Nephron progenitor cell (in vitro differentiated cells): Measurements from ENCODE around the gene SLC9A6.

ENCODE experiments used
- DNase-seq: peaks from one replicate; pipeline ENCODE4 v3.0.0; 2021
- H3K27ac Mint-ChIP-seq: 2 replicates; pipeline ENCODE4 v1.8.0; 2021; ENCODE audit warnings: mild to moderate bottlenecking, moderate library complexity, mixed read lengths
- H3K27me3 Mint-ChIP-seq: 2 replicates; pipeline ENCODE4 v1.8.0; 2021; ENCODE audit warnings: mild to moderate bottlenecking, low read depth, mixed read lengths; ENCODE audit not compliant: poor library complexity
- H3K36me3 Mint-ChIP-seq: 2 replicates; pipeline ENCODE4 v1.8.0; 2021; ENCODE audit warnings: low read depth, mixed read lengths
- H3K4me1 Mint-ChIP-seq: 2 replicates; pipeline ENCODE4 v1.8.0; 2021; ENCODE audit warnings: mixed read lengths
- H3K4me3 Mint-ChIP-seq: 2 replicates; pipeline ENCODE4 v1.8.0; 2021; ENCODE audit warnings: mild to moderate bottlenecking, moderate library complexity, mixed read lengths
- H3K9me3 Mint-ChIP-seq: 2 replicates; pipeline ENCODE4 v1.8.0; 2021; ENCODE audit warnings: mild to moderate bottlenecking, moderate library complexity, mixed read lengths
- TF ChIP-seq, protein P1 (sequence below): fragments of 200-600 bp; sonication (generic); IDR thresholded peaks from 2 replicates; pipeline ENCODE4 v1.5.0; 2021; ENCODE audit warnings: antibody characterized with exemption

Gene SLC9A6

GRCh38 chrX:135985157-135985972 lies at the start of gene SLC9A6:
Gene SLC9A6 (plus strand): TSS chrX:135985435. CDS start chrX:135985659, 224 bp downstream.
- H3K4me3 Mint-ChIP-seq = peak within 1 kb of the TSS; percentile 91
- H3K27ac Mint-ChIP-seq = peak within 1 kb of the TSS; percentile 87
- TF ChIP-seq, protein P1, sequence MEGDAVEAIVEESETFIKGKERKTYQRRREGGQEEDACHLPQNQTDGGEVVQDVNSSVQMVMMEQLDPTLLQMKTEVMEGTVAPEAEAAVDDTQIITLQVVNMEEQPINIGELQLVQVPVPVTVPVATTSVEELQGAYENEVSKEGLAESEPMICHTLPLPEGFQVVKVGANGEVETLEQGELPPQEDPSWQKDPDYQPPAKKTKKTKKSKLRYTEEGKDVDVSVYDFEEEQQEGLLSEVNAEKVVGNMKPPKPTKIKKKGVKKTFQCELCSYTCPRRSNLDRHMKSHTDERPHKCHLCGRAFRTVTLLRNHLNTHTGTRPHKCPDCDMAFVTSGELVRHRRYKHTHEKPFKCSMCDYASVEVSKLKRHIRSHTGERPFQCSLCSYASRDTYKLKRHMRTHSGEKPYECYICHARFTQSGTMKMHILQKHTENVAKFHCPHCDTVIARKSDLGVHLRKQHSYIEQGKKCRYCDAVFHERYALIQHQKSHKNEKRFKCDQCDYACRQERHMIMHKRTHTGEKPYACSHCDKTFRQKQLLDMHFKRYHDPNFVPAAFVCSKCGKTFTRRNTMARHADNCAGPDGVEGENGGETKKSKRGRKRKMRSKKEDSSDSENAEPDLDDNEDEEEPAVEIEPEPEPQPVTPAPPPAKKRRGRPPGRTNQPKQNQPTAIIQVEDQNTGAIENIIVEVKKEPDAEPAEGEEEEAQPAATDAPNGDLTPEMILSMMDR = no peak
- DNase-seq = peak; percentile 78
- peaks cover 30% of the 10 kb centered on the region for H3K4me1 Mint-ChIP-seq
- H3K9me3 Mint-ChIP-seq = peaks cover 58% of the 10 kb centered on the region
- no peaks in the 10 kb centered on the region for H3K27me3 Mint-ChIP-seq
- peaks cover 6% of the 10 kb centered on the region for H3K36me3 Mint-ChIP-seq

DNA sequence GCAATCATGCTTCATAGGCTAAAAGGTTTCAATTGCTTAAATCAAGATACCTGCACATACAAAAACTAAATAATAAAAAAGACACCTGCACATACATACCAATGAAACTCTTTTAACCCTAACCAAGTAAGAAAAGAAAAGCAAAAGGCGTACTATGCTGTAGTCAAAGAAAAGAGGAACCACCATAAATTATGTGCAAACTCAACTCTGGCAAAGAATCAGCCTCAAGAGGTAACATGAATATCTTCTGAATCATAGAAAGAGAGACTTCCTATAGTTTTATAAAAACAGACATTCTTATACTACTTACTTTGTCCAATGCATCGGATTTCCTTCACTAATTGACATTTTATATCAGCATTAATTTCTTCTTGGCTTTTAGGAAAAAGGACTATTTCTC lies 40.7 kb upstream of the SLC9A6 start:
- no peak for DNase-seq
- H3K9me3 Mint-ChIP-seq = peaks cover 54% of the 10 kb centered on the region
- no peaks in the 10 kb centered on the region for H3K36me3 Mint-ChIP-seq
- H3K4me3 Mint-ChIP-seq = no peak overlapping the region
- TF ChIP-seq, protein P1 = no peak
- H3K27me3 Mint-ChIP-seq = no peaks in the 10 kb centered on the region
- H3K27ac Mint-ChIP-seq = no peak overlapping the region
- no peaks in the 10 kb centered on the region for H3K4me1 Mint-ChIP-seq

DNA sequence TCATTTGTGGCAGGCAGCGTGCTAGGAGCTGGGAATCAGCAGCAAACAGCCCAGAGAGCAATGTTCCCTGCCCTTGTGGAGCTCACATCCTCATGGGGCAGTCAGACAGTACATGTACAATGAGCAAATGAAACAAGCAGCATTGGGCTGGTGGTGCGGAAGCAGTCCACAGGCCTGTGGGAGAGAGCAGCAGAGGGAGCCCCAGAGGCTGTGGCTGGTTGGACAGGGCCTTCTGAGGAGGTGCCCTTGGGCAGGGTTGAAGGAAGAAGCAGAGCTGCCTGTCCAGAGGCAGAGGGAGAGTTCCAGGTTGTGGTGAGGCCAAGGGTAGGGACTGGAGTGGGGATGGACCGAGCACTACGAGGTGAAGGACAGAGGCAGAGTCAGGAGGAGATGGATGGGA lies 33.9 kb upstream of the SLC9A6 start:
- Mint-ChIP-seq H3K27ac (no peak overlapping the region), H3K36me3 (no peaks in the 10 kb centered on the region), H3K4me1 (no peaks in the 10 kb centered on the region), H3K4me3 (no peak overlapping the region), H3K27me3 (no peaks in the 10 kb centered on the region), H3K9me3 (peaks cover 28% of the 10 kb centered on the region)
- TF ChIP-seq, protein P1 = no peak
- no peak for DNase-seq

DNA sequence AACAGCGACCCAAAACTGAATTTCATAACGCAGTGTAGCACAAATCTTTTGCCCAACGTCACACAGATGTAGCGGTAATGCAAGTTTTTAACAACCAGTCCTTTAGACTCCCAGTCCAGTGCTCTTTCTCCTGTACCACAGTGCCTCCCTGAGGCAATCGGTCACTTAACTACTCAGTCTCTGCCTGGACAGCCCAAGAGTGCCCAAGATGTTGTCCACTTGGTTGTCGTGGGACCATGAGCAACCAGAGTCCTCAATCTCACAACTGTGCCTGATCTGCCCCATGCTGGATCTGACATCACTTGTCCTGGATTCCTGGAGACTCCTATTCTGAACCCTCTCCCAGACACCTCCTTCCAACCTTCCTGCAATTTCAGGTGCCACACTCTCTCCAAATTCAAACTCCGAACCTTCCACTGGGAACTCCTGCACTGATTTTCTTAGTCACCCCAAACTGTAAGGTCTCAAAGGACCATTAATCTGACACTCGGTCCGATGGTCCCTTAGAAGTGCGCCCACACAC lies 12.1 kb upstream of the SLC9A6 start:
- no peak for DNase-seq
- Mint-ChIP-seq H3K9me3 (peaks cover 45% of the 10 kb centered on the region), H3K27ac (peak overlapping the region; percentile 100), H3K4me3 (peak overlapping the region; percentile 92), H3K36me3 (peaks cover 3% of the 10 kb centered on the region), H3K4me1 (peaks cover 29% of the 10 kb centered on the region), H3K27me3 (peaks cover 7% of the 10 kb centered on the region)
- TF ChIP-seq, protein P1 = no peak

GRCh38 chrX:135973548-135974278 lies 11.5 kb upstream of the SLC9A6 start, which contains the start of gene MMGT1:
Gene MMGT1 (minus strand): TSS chrX:135973988. CDS start chrX:135973675, 313 bp downstream.
- TF ChIP-seq, protein P1 = no peak
- peak; percentile 76 for DNase-seq
- Mint-ChIP-seq H3K4me3 (peak within 1 kb of the TSS; percentile 92), H3K27ac (peak within 1 kb of the TSS; percentile 100), H3K9me3 (peaks cover 46% of the 10 kb centered on the region), H3K36me3 (no peaks in the 10 kb centered on the region), H3K27me3 (peaks cover 7% of the 10 kb centered on the region), H3K4me1 (peaks cover 29% of the 10 kb centered on the region)
